ENCODE data around the gene SHISA4.

GRCh38 chr1:201917362-201918033, 28.8 kb downstream of the SHISA4 start:
- TF ChIP-seq EP300 (IDR thresholded peaks at IDR 0.05; ENCODE audit: borderline replicate concordance in 1 of 2, low read depth in 2 of 2, low read length in 2 of 2) (no peak), CTCF (IDR thresholded peaks at IDR 0.05; ENCODE audit: control extremely low read depth in 1 of 3, insufficient read depth in 1 of 3, low read depth in 1 of 3, low read length in 3 of 3) (no peak), BRCA1 (IDR thresholded peaks at IDR 0.05; ENCODE audit: low read depth, low read length) (no peak), RXRA (IDR thresholded peaks at IDR 0.05; ENCODE audit: insufficient read depth, low read depth, low read length) (no peak), CEBPB (IDR thresholded peaks at IDR 0.05; ENCODE audit: low read depth, low read length) (no peak), YY1 (IDR thresholded peaks at IDR 0.05; ENCODE audit: low read depth, low read length) (no peak), JUND (IDR thresholded peaks at IDR 0.05; ENCODE audit: low read length) (no peak), MAFK (IDR thresholded peaks at IDR 0.05; ENCODE audit: low read depth, low read length) (no peak)

All from H1 (cell line).